T-helper 17 cell (primary cell): Measurements from ENCODE around the gene CEP76. TPM values are rescaled to one million over a fixed set of nuclear protein-coding genes. Genes with fewer than 3 reads are reported as not detected.

ENCODE experiments used
- ATAC-seq: fragments of 150-1000 bp; cut with Tn5 transposase; 2 replicates; pipeline ENCODE4 v1.10.0; 2021; ENCODE audit warnings: mild to moderate bottlenecking, moderate library complexity
- DNase-seq, 3 donors: peaks; one replicate each; pipeline versions ENCODE4 v3.0.0 to v3.0.0-alpha.2; 2020 to 2021
- H3K9me3 ChIP-seq: one replicate; pipeline ENCODE4 v1.7.0; 2013; ENCODE audit warnings: low read length, mild to moderate bottlenecking; ENCODE audit not compliant: control insufficient read depth, poor library complexity, severe bottlenecking
- H3K27ac Mint-ChIP-seq: one replicate; pipeline ENCODE4 v1.8.0; 2022; ENCODE audit warnings: mild to moderate bottlenecking, moderate library complexity, mixed read lengths
- H3K27me3 Mint-ChIP-seq: one replicate; pipeline ENCODE4 v1.8.0; 2022; ENCODE audit warnings: mixed read lengths
- H3K36me3 Mint-ChIP-seq: one replicate; pipeline ENCODE4 v1.8.0; 2022; ENCODE audit warnings: low read depth, mixed read lengths
- H3K4me1 Mint-ChIP-seq: one replicate; pipeline ENCODE4 v1.8.0; 2022; ENCODE audit warnings: mild to moderate bottlenecking, mixed read lengths
- H3K4me3 Mint-ChIP-seq: one replicate; pipeline ENCODE4 v1.8.0; 2022; ENCODE audit warnings: mild to moderate bottlenecking, moderate library complexity, mixed read lengths
- total RNA-seq, 4 donors: library from RNA in 2 of 4; stranded (reverse) in 2 of 4; gene quantifications; one replicate each; pipeline ENCODE4 v1.2.3 and lab custom pipeline; 2022 to 2026

CEP76 gene
- total RNA-seq, 2 donors from 2014 or later: 8.9 to 10.5 TPM

DNA sequence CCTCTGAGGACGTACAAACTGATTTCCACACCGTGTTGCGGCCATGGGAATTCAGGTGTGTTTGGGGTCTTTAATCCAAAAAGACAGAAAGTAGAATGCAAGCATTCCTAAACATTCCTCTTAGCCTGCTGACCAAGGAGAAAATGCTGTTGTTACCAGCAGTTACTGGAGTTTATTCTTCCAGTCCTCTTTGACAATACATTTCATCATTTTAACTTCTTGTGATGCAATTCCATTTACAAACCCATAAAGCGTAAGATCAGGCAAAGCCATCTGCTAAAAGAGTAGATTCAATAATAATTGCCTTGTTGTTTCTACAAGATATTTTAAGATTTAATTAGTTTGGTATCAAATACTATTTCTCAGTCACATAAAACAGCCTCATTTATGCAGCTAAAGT, 77.3 kb downstream of the CEP76 start:
- H3K9me3 ChIP-seq: no peaks in the 10 kb centered on the region
- no peak overlapping the region for H3K4me3 Mint-ChIP-seq
- no peaks in the 10 kb centered on the region for H3K27me3 Mint-ChIP-seq
- H3K27ac Mint-ChIP-seq: no peak overlapping the region
- DNase-seq (no peak), ATAC-seq (no peak)
- H3K36me3 Mint-ChIP-seq: no peaks in the 10 kb centered on the region
- no peaks in the 10 kb centered on the region for H3K4me1 Mint-ChIP-seq

Other genes with a start within 250 kb of the CEP76 start
- gene SPIRE1, start 44.6 kb downstream of the CEP76 start, total RNA-seq: 1 to 10 TPM; 1.1 to 3.5 TPM
- gene PSMG2, start 319 bp upstream of the CEP76 start, total RNA-seq: 10 to 100 TPM; 49.6 to 60.7 TPM
- gene PTPN2, start 181.5 kb upstream of the CEP76 start, total RNA-seq: 10 to 100 TPM; 72.8 to 74.8 TPM
- 10 to 100 TPM; 32.4 to 35.9 TPM for gene SEH1L, start 245.3 kb upstream of the CEP76 start, total RNA-seq